Measurements from ENCODE around the gene ZNF644. TPM values are rescaled to one million over a fixed set of nuclear protein-coding genes. Genes with fewer than 3 reads are reported as not detected.

The ZNF644 gene
- polyA plus RNA-seq, 1 of the 3 experiments (the other 2 are of a cell fraction) = 5.6 TPM

GRCh38 chr1:90963651-90964050, 58.2 kb downstream of the ZNF644 start:
- H3K9me2 ChIP-seq = no peaks in the 10 kb centered on the region
- DNase-seq = no peak
- peaks cover 62% of the 10 kb centered on the region for H4K20me1 ChIP-seq (ENCODE audit: insufficient read depth)
- WGBS (ENCODE audit: low lambda C conversion rate) = 77% methylated on average over 1 of the region's 1 CpG
- no peak overlapping the region for H3K9ac ChIP-seq
- no peak overlapping the region for H3K27ac ChIP-seq (ENCODE audit: low read depth in 2 of 2, low read length in 1 of 2)
- no peaks in the 10 kb centered on the region for H3K27me3 ChIP-seq (ENCODE audit: insufficient read depth)
- no peak overlapping the region for H3K4me3 ChIP-seq (ENCODE audit: low read depth in 2 of 2, low read length in 1 of 2)
- H2AFZ ChIP-seq (ENCODE audit: low read depth) = no peak overlapping the region
- H3K79me2 ChIP-seq (ENCODE audit: insufficient read depth) = peaks cover 70% of the 10 kb centered on the region
- H3K9me3 ChIP-seq = no peaks in the 10 kb centered on the region
- POLR2A ChIA-PET = no interaction called here
- H3K36me3 ChIP-seq (replicated peaks in 1 of 2; ENCODE audit: control insufficient read depth in 1 of 2, insufficient read depth in 2 of 2, low read length in 1 of 2) = peaks cover 4 to 5% of the 10 kb centered on the region in 2 experiments
- CTCF ChIA-PET = interaction anchor here (0.8 to 2.9 kb wide), 4 partner anchors 12 to 384 kb away, joined by 3 to 32 read pairs (median 4); no protein-coding TSS in a partner anchor
- TF ChIP-seq CTCF (IDR thresholded peaks at IDR 0.05) (no peak), GATA2 (CRISPR knock-in tag; IDR thresholded peaks at IDR 0.05) (no peak), GABPA (IDR thresholded peaks at IDR 0.05; ENCODE audit: low read depth) (no peak), MXI1 (IDR thresholded peaks at IDR 0.05; ENCODE audit: low read depth, low read length) (no peak), USF2 (IDR thresholded peaks at IDR 0.05; ENCODE audit: borderline replicate concordance, low read depth, low read length) (no peak), ELF1 (IDR thresholded peaks at IDR 0.05) (no peak), MAX (IDR thresholded peaks at IDR 0.05; ENCODE audit: low read depth) (no peak), NFIC (IDR thresholded peaks at IDR 0.05; ENCODE audit: borderline replicate concordance) (no peak), JUND (IDR thresholded peaks at IDR 0.05) (no peak), PBX3 (IDR thresholded peaks at IDR 0.05) (no peak), MEF2A (IDR thresholded peaks at IDR 0.05; ENCODE audit: borderline replicate concordance, low read depth) (no peak), EP300 (IDR thresholded peaks at IDR 0.05; ENCODE audit: borderline replicate concordance in 1 of 2, low read depth in 1 of 2, low read length in 1 of 2) (no peak), FOXM1 (IDR thresholded peaks at IDR 0.05; ENCODE audit: low read depth) (no peak), EZH2phosphoT487 (IDR thresholded peaks at IDR 0.05; ENCODE audit: borderline replicate concordance, low read depth) (no peak), USF1 (IDR thresholded peaks at IDR 0.05; ENCODE audit: borderline replicate concordance, low read depth) (no peak), YY1 (IDR thresholded peaks at IDR 0.05; ENCODE audit: low read depth) (no peak), TCF12 (IDR thresholded peaks at IDR 0.05) (no peak), RAD21 (IDR thresholded peaks at IDR 0.05; ENCODE audit: low read length) (no peak), ZBTB33 (IDR thresholded peaks at IDR 0.05; ENCODE audit: borderline replicate concordance, low read depth) (no peak)
- peaks cover 21% of the 10 kb centered on the region for H3F3A ChIP-seq (replicated peaks; ENCODE audit: insufficient read depth)
- H3K4me1 ChIP-seq (ENCODE audit: control insufficient read depth in 1 of 2, insufficient read depth in 2 of 2, low read depth in 1 of 2, low read length in 1 of 2) = no peaks in the 10 kb centered on the region; a peak in 1 of 4 replicates
- no peak overlapping the region for H3K4me2 ChIP-seq
